ENCODE measurements around the gene SLC35F1. TPM values are rescaled to one million over a fixed set of nuclear protein-coding genes. Genes with fewer than 3 reads are reported as not detected.

Gene SLC35F1
- total and polyA plus RNA-seq, 8 donors = under 0.01 to 6.8 (median 0.38) TPM; not detected in 2

DNA sequence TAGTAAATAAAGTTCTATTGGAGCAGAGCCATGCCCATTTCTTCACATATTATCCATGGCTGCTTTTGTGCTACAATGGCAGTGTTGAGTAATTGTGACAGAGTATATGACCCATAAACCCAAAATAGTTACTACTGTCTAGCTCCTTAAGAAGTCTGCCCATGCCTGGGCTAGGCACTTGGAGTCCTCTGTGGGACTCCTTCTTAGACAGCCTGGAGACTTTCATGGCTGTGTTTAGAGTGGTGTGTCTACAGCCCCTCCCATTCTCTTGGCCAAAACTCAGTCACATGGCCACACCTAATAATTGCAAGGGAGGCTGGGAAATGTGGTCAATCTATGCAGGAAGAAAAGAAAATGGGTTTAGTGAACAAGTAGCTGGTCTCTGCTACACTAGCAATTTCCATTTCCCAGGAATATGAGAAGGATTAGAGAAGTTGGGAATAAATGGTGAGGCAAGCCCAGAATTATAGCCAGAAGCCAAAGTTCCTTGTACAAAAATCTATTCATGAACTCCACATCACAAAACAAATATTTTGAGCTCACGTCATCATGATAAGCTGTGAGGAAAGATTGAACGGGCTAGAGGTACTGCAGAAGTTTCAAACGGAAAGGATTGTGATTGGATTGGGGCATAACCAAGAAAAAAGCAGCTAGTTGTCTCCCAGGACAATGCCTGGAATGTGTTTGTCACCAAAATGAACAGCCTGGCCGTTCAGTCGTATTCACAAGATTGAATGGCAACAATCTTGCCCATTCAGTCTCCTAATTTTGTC, 389.3 kb downstream of the SLC35F1 start:
- peak overlapping the region in 1 of 5 donors; percentile 5 for H3K27ac ChIP-seq
- intact Hi-C loops (cut with DNase I; ENCODE audit: low total_unique reads) = no loop called here
- TF ChIP-seq POLR2AphosphoS5 (IDR thresholded peaks at IDR 0.05) (no peak), CTCF (IDR thresholded peaks at IDR 0.05) (no peak)

GRCh38 chr6:118297821-118298220, 390.8 kb downstream of the SLC35F1 start:
- Histone ChIP-seq H3K27ac (no peak overlapping the region), H3K4me3 (no peak overlapping the region), H3K9me3 (no peaks in the 10 kb centered on the region), H3K36me3 (no peaks in the 10 kb centered on the region), H3K27me3 (no peaks in the 10 kb centered on the region), H3K4me1 (peaks cover 0 to 19% (median 11%) of the 10 kb centered on the region in 4 donors)
- DNase-seq = no peak
- TF ChIP-seq POLR2AphosphoS5 (IDR thresholded peaks at IDR 0.05) = no peak
- no peak for TF ChIP-seq CTCF (IDR thresholded peaks at IDR 0.05)
- TF ChIP-seq POLR2A (IDR thresholded peaks at IDR 0.05) = no peak
- TF ChIP-seq EP300 (IDR thresholded peaks at IDR 0.05) = no peak
- intact Hi-C loops (cut with DNase I; ENCODE audit: low total_unique reads) = no loop called here
- 69 to 89% (median 84%) methylated on average over 2 of the region's 2 CpGs for WGBS, 5 donors

More for the DNA sequence above, 389.3 kb downstream of the SLC35F1 start:
- 35 to 56% (median 44%) methylated on average over 5 of the region's 5 CpGs for WGBS, 5 donors
- Histone ChIP-seq H3K9me3 (no peaks in the 10 kb centered on the region), H3K36me3 (no peaks in the 10 kb centered on the region), H3K4me1 (peaks cover 0 to 28% (median 12%) of the 10 kb centered on the region in 4 donors), H3K27me3 (no peaks in the 10 kb centered on the region), H3K4me3 (no peak overlapping the region)
- no peak for DNase-seq

- no peaks in the 10 kb centered on the region for H3K36me3 ChIP-seq
- no peak for TF ChIP-seq POLR2AphosphoS5 (IDR thresholded peaks at IDR 0.05)
- no peak for TF ChIP-seq POLR2A (IDR thresholded peaks at IDR 0.05)
- no peak for TF ChIP-seq CTCF (IDR thresholded peaks at IDR 0.05)
- TF ChIP-seq EP300 (IDR thresholded peaks at IDR 0.05) = no peak
- no peaks in the 10 kb centered on the region for H3K9me3 ChIP-seq
- WGBS, 5 donors = 47 to 57% (median 53%) methylated on average over 8 of the region's 8 CpGs
- peaks cover 0 to 19% (median 11%) of the 10 kb centered on the region in 4 donors for H3K4me1 ChIP-seq
- no peak for DNase-seq
- H3K4me3 ChIP-seq = no peak overlapping the region
- intact Hi-C loops (cut with DNase I; ENCODE audit: low total_unique reads) = no loop called here
- H3K27ac ChIP-seq = no peak overlapping the region
- no peaks in the 10 kb centered on the region for H3K27me3 ChIP-seq
Measured at GRCh38 chr6:118298476-118299427, 391.7 kb downstream of the SLC35F1 start.

GRCh38 chr6:118299457-118299856, 392.4 kb downstream of the SLC35F1 start:
- intact Hi-C loops (cut with DNase I; ENCODE audit: low total_unique reads) = no loop called here
- 60 to 81% (median 77%) methylated on average over 4 of the region's 4 CpGs for WGBS, 5 donors
- Histone ChIP-seq H3K36me3 (no peaks in the 10 kb centered on the region), H3K27me3 (no peaks in the 10 kb centered on the region), H3K27ac (no peak overlapping the region), H3K4me3 (no peak overlapping the region), H3K9me3 (no peaks in the 10 kb centered on the region), H3K4me1 (peaks cover 0 to 18% (median 11%) of the 10 kb centered on the region in 4 donors)
- no peak for DNase-seq
- TF ChIP-seq POLR2AphosphoS5 (IDR thresholded peaks at IDR 0.05) (no peak), POLR2A (IDR thresholded peaks at IDR 0.05) (no peak), EP300 (IDR thresholded peaks at IDR 0.05) (no peak), CTCF (IDR thresholded peaks at IDR 0.05) (no peak)
